Heart left ventricle (tissue), 16 donors: ENCODE measurements around the gene FAM229A. TPM values are rescaled to one million over a fixed set of nuclear protein-coding genes. Genes with fewer than 3 reads are reported as not detected.
A peak's percentile ranks its signal among the peaks of the same experiment; 100 is the strongest.

Source experiments
- ATAC-seq, 4 donors: fragments of 200-7000 bp; cut with Tn5 transposase; one replicate each; pipeline ENCODE4 v1.9.1; 2020 to 2022; ENCODE audit warnings: moderate library complexity in 4 of 4, mild to moderate bottlenecking in 3 of 4, moderate number of reproducible peaks in 1 of 4
- DNase-seq, 5 donors: peaks; one replicate each; pipeline ENCODE4 v3.0.0-alpha.2; 2020
- H3K27ac ChIP-seq, 12 donors: fragments of 200-600 bp; sonication (generic) in 4 of 12; one replicate each; pipeline versions ENCODE4 v1.5.0 to v1.8.0; 2016 to 2022; ENCODE audit warnings: mild to moderate bottlenecking in 2 of 12
- H3K27me3 ChIP-seq, 9 donors: fragments of 200-600 bp; sonication (generic) in 2 of 9; one replicate each; pipeline versions ENCODE4 v1.5.1 to v1.8.0; 2016 to 2022; ENCODE audit warnings: mild to moderate bottlenecking in 3 of 9
- H3K36me3 ChIP-seq, 9 donors: fragments of 200-600 bp; sonication (generic) in 2 of 9; one replicate each; pipeline versions ENCODE4 v1.5.0 to v1.8.0; 2018 to 2022; ENCODE audit warnings: mild to moderate bottlenecking in 2 of 9
- H3K4me1 ChIP-seq, 12 donors: fragments of 200-600 bp; sonication (generic) in 4 of 12; one replicate each; pipeline versions ENCODE4 v1.5.0 to v1.8.0; 2016 to 2022; ENCODE audit warnings: mild to moderate bottlenecking in 3 of 12
- H3K4me3 ChIP-seq, 12 donors: fragments of 200-600 bp; sonication (generic) in 4 of 12; one replicate each; pipeline versions ENCODE4 v1.5.0 to v1.8.0; 2017 to 2022; ENCODE audit warnings: mild to moderate bottlenecking in 9 of 12, moderate library complexity in 4 of 12
- H3K9me3 ChIP-seq, 12 donors: fragments of 200-600 bp; sonication (generic) in 4 of 12; one replicate each; pipeline versions ENCODE4 v1.5.0 to v1.8.0; 2016 to 2022; ENCODE audit warnings: mild to moderate bottlenecking in 1 of 12
- CTCF ChIP-seq, 12 donors: fragments of 200-600 bp; sonication (generic) in 4 of 12; IDR thresholded peaks; one replicate each; pipeline versions ENCODE4 v1.5.0 to v1.8.0; 2018 to 2022; ENCODE audit warnings: antibody characterized with exemption in 12 of 12, mild to moderate bottlenecking in 5 of 12
- POLR2A ChIP-seq, 2 donors: fragments of 450-650 bp; IDR thresholded peaks; one replicate each; pipeline ENCODE4 v1.6.1; 2017; ENCODE audit warnings: antibody characterized with exemption in 2 of 2, mild to moderate bottlenecking in 2 of 2, moderate library complexity in 2 of 2
- WGBS, 4 donors: extraction: QIAGEN DNeasy Blood & Tissue Kit in 2 of 4; methylation state at CpG; one replicate each; pipeline versions ENCODE4 v1.1.5 to v1.1.7; 2013 to 2018; 5-methylcytosine and 5-hydroxymethylcytosine counted together
- intact Hi-C, 10 donors: fragments of 100-400 bp; cut with DNase I; formaldehyde crosslinking; loops; one replicate each; pipeline versions ENCODE4 v1.11.1 to v1.14.2; 2022
- polyA plus RNA-seq, 2 donors: library from polyadenylated mRNA; stranded (reverse); fragments of 200-250 nt; gene quantifications; one replicate each; pipeline ENCODE4 v1.2.3, GENCODE V29; 2013
- total RNA-seq, 9 donors: library from RNA; depleted of rRNA in 2 of 9; stranded (reverse); fragments of >200 nt in 2 of 9; fragmentation: NEBNext Ultra II Directional in 3 of 9; extraction: Animal tissue kit (Norgen Biotek cat#: 25700) in 3 of 9; gene quantifications; one replicate each; pipeline versions ENCODE4 v1.1.0 to v1.2.4, GENCODE V29; 2016 to 2023
- donor health status: ischemic (EF 13 %, LVEDD 7.1; RV severe dilation, severe dysfunction).
- donor health status: healthy with polysubstance abuse.
- donor health status: DM: no; HTN: yes; CAD: no.
- donor health status: DM: no; HTN: no; CAD: no.
- donor health status: ischemic (EF 25% LVEDD 6.9; RV normal size, moderate dysfunction).
- donor health status: ischemic (EF 25% LVEDD 5.7; RV mildly dilated, moderate dysfunction).
- donor health status: healthy.
- donor health status: DM: yes; HTN: yes; CAD: no.
- donor health status: ischemic (EF 35%, LVEDD 5.7; RV mildly dilated, moderate dysfunction).
- donor health status: nonischemic (EF 11% LVEDD 7.7; RV severe dilation, severe dysfunction).
- donor health status: DM: yes; HTN: yes; CAD: no.
- donor health status: PGD.
- donor health status: ischemic (EF 29% LVEDD 5.4; RV normal size, mild dysfunction).
- donor health status: nonischemic (EF 23%, LVEDD 6.1; RV moderate dilation, normal function).

The FAM229A gene
- total and polyA plus RNA-seq, 11 donors = 1.2 to 4.4 (median 2.1) TPM

GRCh38 chr1:32346532-32347157, 15.6 kb downstream of the FAM229A start:
- H3K4me1 ChIP-seq = peaks cover 0 to 43% (median 11%) of the 10 kb centered on the region in 12 donors
- H3K4me3 ChIP-seq = no peak overlapping the region
- DNase-seq (no peak), ATAC-seq (no peak)
- intact Hi-C loops = no loop called here
- no peak overlapping the region for H3K27ac ChIP-seq
- 86 to 92% (median 86%) methylated on average over 9 of the region's 9 CpGs for WGBS, 4 donors
- H3K9me3 ChIP-seq = peaks cover 0 to 4% (median 0%) of the 10 kb centered on the region in 12 donors
- TF ChIP-seq POLR2A (IDR thresholded peaks at IDR 0.05) (no peak), CTCF (IDR thresholded peaks at IDR 0.05) (no peak)
- no peaks in the 10 kb centered on the region for H3K27me3 ChIP-seq
- no peaks in the 10 kb centered on the region for H3K36me3 ChIP-seq

GRCh38 chr1:32345289-32345827, 16.9 kb downstream of the FAM229A start:
- ATAC-seq (peak in 1 of 4 donors; percentile 19), DNase-seq (no peak)

GRCh38 chr1:32342704-32343103, 19.6 kb downstream of the FAM229A start:
- Histone ChIP-seq H3K36me3 (no peaks in the 10 kb centered on the region), H3K4me1 (peaks cover 0 to 43% (median 5%) of the 10 kb centered on the region in 12 donors), H3K9me3 (no peaks in the 10 kb centered on the region), H3K27ac (no peak overlapping the region), H3K4me3 (no peak overlapping the region), H3K27me3 (no peaks in the 10 kb centered on the region)
- TF ChIP-seq POLR2A (IDR thresholded peaks at IDR 0.05) = no peak
- intact Hi-C loops = no loop called here
- 90 to 99% (median 96%) methylated on average over 10 of the region's 10 CpGs for WGBS, 4 donors
- DNase-seq (no peak), ATAC-seq (no peak)

More at GRCh38 chr1:32345289-32345827, 16.9 kb downstream of the FAM229A start:
- 32 to 34% (median 33%) methylated on average over 8 of the region's 8 CpGs for WGBS, 4 donors
- intact Hi-C loops = no loop called here
- Histone ChIP-seq H3K9me3 (no peaks in the 10 kb centered on the region), H3K36me3 (no peaks in the 10 kb centered on the region), H3K4me1 (peaks cover 0 to 37% (median 9%) of the 10 kb centered on the region in 12 donors), H3K27ac (no peak overlapping the region), H3K27me3 (no peaks in the 10 kb centered on the region), H3K4me3 (no peak overlapping the region)
- no peak for TF ChIP-seq CTCF (IDR thresholded peaks at IDR 0.05)

- H3K4me3 ChIP-seq = no peak overlapping the region
- peaks cover 2 to 50% (median 9%) of the 10 kb centered on the region in 12 donors for H3K4me1 ChIP-seq
- intact Hi-C loops = no loop called here
- no peak for DNase-seq
- TF ChIP-seq POLR2A (IDR thresholded peaks at IDR 0.05) (no peak), CTCF (IDR thresholded peaks at IDR 0.05) (no peak)
- no peaks in the 10 kb centered on the region for H3K9me3 ChIP-seq
- H3K36me3 ChIP-seq = no peaks in the 10 kb centered on the region
- no peak overlapping the region for H3K27ac ChIP-seq
- WGBS, 4 donors = 80 to 85% (median 82%) methylated on average over 5 of the region's 5 CpGs
- H3K27me3 ChIP-seq = no peaks in the 10 kb centered on the region
- ATAC-seq = no peak
Observed at GRCh38 chr1:32341971-32342370, 20.3 kb downstream of the FAM229A start.
